Prostate gland (tissue), 2 donors: ENCODE measurements around the gene PLCE1. TPM values are rescaled to one million over a fixed set of nuclear protein-coding genes. Genes with fewer than 3 reads are reported as not detected.

ENCODE experiments used
- total RNA-seq, 2 donors: library from RNA; depleted of rRNA; stranded (reverse); fragments of >200 nt; gene quantifications; one replicate each; pipeline ENCODE4 v1.1.0, GENCODE V29; 2016

Gene PLCE1
- total RNA-seq, 2 donors from 2014 or later, result 3.5 to 5.2 TPM

Other genes starting within 250 kb of the PLCE1 start
- under 1 TPM; 0.23 to 0.91 TPM for gene LGI1, start 236.0 kb upstream of the PLCE1 start, total RNA-seq
- 1 to 10 TPM; 2.3 to 5.9 TPM for gene SLC35G1, start 100.0 kb upstream of the PLCE1 start, total RNA-seq